Upper lobe of left lung (tissue), 6 donors: ENCODE measurements around the gene DUSP6. TPM values are rescaled to one million over a fixed set of nuclear protein-coding genes. Genes with fewer than 3 reads are reported as not detected.

Source experiments
- ATAC-seq, 2 donors: fragments of 200-7000 bp; cut with Tn5 transposase; one replicate each; pipeline ENCODE4 v1.9.1; 2022; ENCODE audit warnings: mild to moderate bottlenecking in 2 of 2, moderate library complexity in 2 of 2; ENCODE audit not compliant: low FRiP score in 2 of 2
- DNase-seq, 2 donors: peaks; one replicate each; pipeline ENCODE4 v3.0.0-alpha.2; 2019 to 2020
- H3K27ac ChIP-seq, 4 donors: fragments of 200-600 bp; sonication (generic); one replicate each; pipeline ENCODE4 v1.5.1; 2016 to 2019
- H3K27me3 ChIP-seq, 4 donors: fragments of 200-600 bp; sonication (generic); one replicate each; pipeline ENCODE4 v1.5.1; 2017 to 2019
- H3K36me3 ChIP-seq, 4 donors: fragments of 200-600 bp; sonication (generic); one replicate each; pipeline ENCODE4 v1.5.1; 2016 to 2019
- H3K4me1 ChIP-seq, 4 donors: fragments of 200-600 bp; sonication (generic); one replicate each; pipeline ENCODE4 v1.5.1; 2018 to 2019
- H3K4me3 ChIP-seq, 4 donors: fragments of 200-600 bp; sonication (generic); one replicate each; pipeline ENCODE4 v1.5.1; 2017 to 2019; ENCODE audit warnings: mild to moderate bottlenecking in 2 of 4, moderate library complexity in 1 of 4
- H3K9me3 ChIP-seq, 4 donors: fragments of 200-600 bp; sonication (generic); one replicate each; pipeline ENCODE4 v1.5.1; 2018 to 2019
- EP300 ChIP-seq, 4 donors: sonication (generic); formaldehyde crosslinking; IDR thresholded peaks; one replicate each; pipeline ENCODE4 v1.5.1; 2017; ENCODE audit warnings: antibody characterized with exemption in 4 of 4, control low read depth in 2 of 4
- POLR2A ChIP-seq, 4 donors: fragments of 450-650 bp; IDR thresholded peaks; one replicate each; pipeline ENCODE4 v1.5.1; 2016 to 2017; ENCODE audit warnings: antibody characterized with exemption in 4 of 4, mild to moderate bottlenecking in 2 of 4
- POLR2AphosphoS5 ChIP-seq, 2 donors: sonication (generic); formaldehyde crosslinking; IDR thresholded peaks; one replicate each; pipeline ENCODE4 v1.5.1; 2017; ENCODE audit warnings: antibody characterized with exemption in 2 of 2
- WGBS, 2 donors: methylation state at CpG; one replicate each; pipeline ENCODE4 v1.1.5; 2017 to 2018; 5-methylcytosine and 5-hydroxymethylcytosine counted together
- total RNA-seq, 6 donors: library from RNA; depleted of rRNA in 4 of 6; stranded (reverse); fragments of >200 nt in 4 of 6; gene quantifications; one replicate each; pipeline versions ENCODE4 v1.1.0 to v1.2.1, GENCODE V29; 2016 to 2021
- TF ChIP-seq, protein P1 (sequence below), 6 experiments: fragments of 450-650 bp in 4 of 6; fragments of 200-600 bp in 2 of 6; sonication (generic) in 2 of 6; IDR thresholded peaks; one replicate each; pipeline ENCODE4 v1.5.1; 2016 to 2019; ENCODE audit warnings: antibody characterized with exemption in 6 of 6
- donor health status: DM: no; HTN: no; CAD: no; lungs with moderate emphysema.
- donor health status: DM: no; HTN: yes; CAD: no; lungs with severe emphysema.

The DUSP6 gene
- total RNA-seq, 6 donors from 2014 or later = 18.4 to 236 (median 86.0) TPM

GRCh38 chr12:89350260-89350629 lies 2.1 kb downstream of the DUSP6 start:
- 3 to 17% methylated on average over 7 of the region's 7 CpGs for WGBS, 2 donors
- H3K4me3 ChIP-seq = peak overlapping the region; percentile 62 to 85 (median 74)
- no peaks in the 10 kb centered on the region for H3K27me3 ChIP-seq
- H3K36me3 ChIP-seq = peaks cover 0 to 25% (median 8%) of the 10 kb centered on the region in 4 donors
- ATAC-seq = no peak
- no peaks in the 10 kb centered on the region for H3K9me3 ChIP-seq
- peaks cover 33 to 66% (median 39%) of the 10 kb centered on the region in 4 donors for H3K4me1 ChIP-seq
- TF ChIP-seq, protein P1, sequence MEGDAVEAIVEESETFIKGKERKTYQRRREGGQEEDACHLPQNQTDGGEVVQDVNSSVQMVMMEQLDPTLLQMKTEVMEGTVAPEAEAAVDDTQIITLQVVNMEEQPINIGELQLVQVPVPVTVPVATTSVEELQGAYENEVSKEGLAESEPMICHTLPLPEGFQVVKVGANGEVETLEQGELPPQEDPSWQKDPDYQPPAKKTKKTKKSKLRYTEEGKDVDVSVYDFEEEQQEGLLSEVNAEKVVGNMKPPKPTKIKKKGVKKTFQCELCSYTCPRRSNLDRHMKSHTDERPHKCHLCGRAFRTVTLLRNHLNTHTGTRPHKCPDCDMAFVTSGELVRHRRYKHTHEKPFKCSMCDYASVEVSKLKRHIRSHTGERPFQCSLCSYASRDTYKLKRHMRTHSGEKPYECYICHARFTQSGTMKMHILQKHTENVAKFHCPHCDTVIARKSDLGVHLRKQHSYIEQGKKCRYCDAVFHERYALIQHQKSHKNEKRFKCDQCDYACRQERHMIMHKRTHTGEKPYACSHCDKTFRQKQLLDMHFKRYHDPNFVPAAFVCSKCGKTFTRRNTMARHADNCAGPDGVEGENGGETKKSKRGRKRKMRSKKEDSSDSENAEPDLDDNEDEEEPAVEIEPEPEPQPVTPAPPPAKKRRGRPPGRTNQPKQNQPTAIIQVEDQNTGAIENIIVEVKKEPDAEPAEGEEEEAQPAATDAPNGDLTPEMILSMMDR (IDR thresholded peaks at IDR 0.05) = no peak
- TF ChIP-seq POLR2A (IDR thresholded peaks at IDR 0.05) (no peak), POLR2AphosphoS5 (IDR thresholded peaks at IDR 0.05) (no peak), EP300 (IDR thresholded peaks at IDR 0.05) (no peak)
- peak overlapping the region; percentile 96 to 100 (median 99) for H3K27ac ChIP-seq
- no peak for DNase-seq

- peak overlapping the region; percentile 62 to 85 (median 74) for H3K4me3 ChIP-seq
- 14 to 15% methylated on average over 6 of the region's 6 CpGs for WGBS, 2 donors
- no peak for ATAC-seq
- no peaks in the 10 kb centered on the region for H3K27me3 ChIP-seq
- peak overlapping the region; percentile 96 to 100 (median 99) for H3K27ac ChIP-seq
- H3K36me3 ChIP-seq = peaks cover 0 to 25% (median 8%) of the 10 kb centered on the region in 4 donors
- DNase-seq = peak in 1 of 2 donors; percentile 68
- peaks cover 38 to 66% (median 41%) of the 10 kb centered on the region in 4 donors for H3K4me1 ChIP-seq
- H3K9me3 ChIP-seq = no peaks in the 10 kb centered on the region
- TF ChIP-seq, protein P1 (IDR thresholded peaks at IDR 0.05) = no peak
- TF ChIP-seq POLR2A (IDR thresholded peaks at IDR 0.05) = peak in 1 of 4 donors; percentile 60
- peak; percentile 51 to 68 for TF ChIP-seq POLR2AphosphoS5 (IDR thresholded peaks at IDR 0.05)
- no peak for TF ChIP-seq EP300 (IDR thresholded peaks at IDR 0.05)
Measured at GRCh38 chr12:89349814-89350213, 2.5 kb downstream of the DUSP6 start.

GRCh38 chr12:89348894-89349699 lies 3.2 kb downstream of the DUSP6 start:
- TF ChIP-seq POLR2AphosphoS5 (IDR thresholded peaks at IDR 0.05) = no peak
- TF ChIP-seq, protein P1 (IDR thresholded peaks at IDR 0.05) = no peak
- TF ChIP-seq POLR2A (IDR thresholded peaks at IDR 0.05) = no peak
- no peak for TF ChIP-seq EP300 (IDR thresholded peaks at IDR 0.05)
- H3K27me3 ChIP-seq = no peaks in the 10 kb centered on the region
- peaks cover 0 to 25% (median 8%) of the 10 kb centered on the region in 4 donors for H3K36me3 ChIP-seq
- ATAC-seq = no peak
- no peaks in the 10 kb centered on the region for H3K9me3 ChIP-seq
- DNase-seq = no peak
- peak overlapping the region; percentile 62 to 85 (median 74) for H3K4me3 ChIP-seq
- peaks cover 41 to 64% (median 43%) of the 10 kb centered on the region in 4 donors for H3K4me1 ChIP-seq
- 39 to 62% methylated on average over 9 to 10 of the region's 10 CpGs for WGBS, 2 donors
- H3K27ac ChIP-seq = peak overlapping the region; percentile 96 to 100 (median 99)

DNA sequence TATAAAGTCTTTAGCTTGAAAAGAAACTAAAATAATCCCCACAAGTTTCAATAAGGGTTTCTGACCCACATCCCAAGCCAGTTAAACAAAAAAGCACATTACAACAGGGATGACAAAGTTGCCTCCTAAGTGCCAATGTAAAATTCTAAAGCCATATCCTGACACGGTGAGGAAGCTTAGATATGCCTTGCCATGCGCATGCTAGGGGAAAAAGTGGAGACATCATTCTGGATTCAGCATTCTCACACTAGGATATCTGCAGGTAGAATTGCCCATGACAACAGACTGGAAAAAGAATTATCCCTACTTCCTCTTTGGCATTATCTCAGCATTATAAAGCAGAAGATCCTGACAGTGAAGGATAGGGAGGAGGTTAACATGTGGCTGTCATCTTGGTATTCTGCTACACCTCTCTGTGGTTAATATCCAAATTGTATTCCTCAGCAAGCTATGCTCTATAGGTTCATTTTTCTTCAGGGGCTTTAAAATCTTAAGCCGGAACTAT lies 4.9 kb downstream of the DUSP6 start:
- H3K27ac ChIP-seq = peak overlapping the region; percentile 70 to 100 (median 72)
- H3K9me3 ChIP-seq = no peaks in the 10 kb centered on the region
- WGBS, 2 donors = 62 to 80% methylated on average over 3 of the region's 3 CpGs
- peaks cover 0 to 25% (median 8%) of the 10 kb centered on the region in 4 donors for H3K36me3 ChIP-seq
- TF ChIP-seq POLR2A (IDR thresholded peaks at IDR 0.05) = no peak
- TF ChIP-seq EP300 (IDR thresholded peaks at IDR 0.05) = no peak
- TF ChIP-seq POLR2AphosphoS5 (IDR thresholded peaks at IDR 0.05) = no peak
- TF ChIP-seq, protein P1 (IDR thresholded peaks at IDR 0.05) = no peak
- H3K4me3 ChIP-seq = peak overlapping the region in 2 of 4 donors; percentile 16 to 85
- DNase-seq (no peak), ATAC-seq (no peak)
- no peaks in the 10 kb centered on the region for H3K27me3 ChIP-seq
- H3K4me1 ChIP-seq = peaks cover 40 to 64% (median 42%) of the 10 kb centered on the region in 4 donors
